NCI-H510A treated with DMSO at 0.1 percent for 48 hours (cell line): ENCODE data around the gene NUP62.

Source experiments
- DNase-seq: peaks from one replicate; lab custom pipeline; 2025; lab: John Stamatoyannopoulos, UW

Gene NUP62

GRCh38 chr19:49896863-49897621 lies 32.3 kb downstream of the NUP62 start, which contains the start of gene IL4I1:
Gene IL4I1, minus strand, starts transcription at chr19:49896887. Its CDS starts 727 bp downstream, at chr19:49896160.
- DNase-seq, result no peak

GRCh38 chr19:49895566-49896297 lies 33.6 kb downstream of the NUP62 start:
- no peak for DNase-seq

GRCh38 chr19:49894879-49895565 lies 34.3 kb downstream of the NUP62 start:
- no peak for DNase-seq

GRCh38 chr19:49894011-49894664 lies 35.2 kb downstream of the NUP62 start:
- no peak for DNase-seq

- DNase-seq, result no peak
Observed at GRCh38 chr19:49892716-49893115, 36.6 kb downstream of the NUP62 start.

- no peak for DNase-seq
Observed at GRCh38 chr19:49891393-49891792, 37.9 kb downstream of the NUP62 start.

- DNase-seq, result no peak
Observed at GRCh38 chr19:49890349-49891311, 38.7 kb downstream of the NUP62 start.

- DNase-seq, result no peak
Observed at GRCh38 chr19:49889687-49890348, 39.5 kb downstream of the NUP62 start.

GRCh38 chr19:49889038-49889686 lies 40.1 kb downstream of the NUP62 start:
- no peak for DNase-seq

GRCh38 chr19:49888510-49888824 lies 40.8 kb downstream of the NUP62 start:
- peak; percentile 19 for DNase-seq

- DNase-seq, result peak; percentile 62
Observed at GRCh38 chr19:49887665-49888509, 41.4 kb downstream of the NUP62 start.

GRCh38 chr19:49887037-49887664 lies 42.2 kb downstream of the NUP62 start:
- peak; percentile 44 for DNase-seq

- DNase-seq, result no peak
Observed at GRCh38 chr19:49884760-49885159, 44.5 kb downstream of the NUP62 start.

GRCh38 chr19:49884109-49884508 lies 45.2 kb downstream of the NUP62 start:
- no peak for DNase-seq

- DNase-seq, result no peak
Observed at GRCh38 chr19:49883094-49883493, 46.2 kb downstream of the NUP62 start.

- DNase-seq, result no peak
Observed at GRCh38 chr19:49882643-49883042, 46.7 kb downstream of the NUP62 start.

- no peak for DNase-seq
Observed at GRCh38 chr19:49881672-49882394, 47.5 kb downstream of the NUP62 start.

- DNase-seq, result no peak
Observed at GRCh38 chr19:49881186-49881585, 48.1 kb downstream of the NUP62 start.
